LHCN-M2 (cell line): Measurements from ENCODE around the gene EID2B. TPM values are rescaled to one million over a fixed set of nuclear protein-coding genes. Genes with fewer than 3 reads are reported as not detected.

Source experiments
- DNase-seq: peaks from one replicate; pipeline ENCODE4 v3.0.0-alpha.2; 2012; ENCODE audit warnings: low read depth
- total RNA-seq: library from RNA; depleted of rRNA; stranded (reverse); fragments of >200 nt; gene quantifications from 2 replicates; pipeline ENCODE4 v1.2.3, GENCODE V29; 2014; rRNA removed

EID2B gene
- total RNA-seq, 1 experiment from 2014 or later: 3.0 TPM

DNA sequence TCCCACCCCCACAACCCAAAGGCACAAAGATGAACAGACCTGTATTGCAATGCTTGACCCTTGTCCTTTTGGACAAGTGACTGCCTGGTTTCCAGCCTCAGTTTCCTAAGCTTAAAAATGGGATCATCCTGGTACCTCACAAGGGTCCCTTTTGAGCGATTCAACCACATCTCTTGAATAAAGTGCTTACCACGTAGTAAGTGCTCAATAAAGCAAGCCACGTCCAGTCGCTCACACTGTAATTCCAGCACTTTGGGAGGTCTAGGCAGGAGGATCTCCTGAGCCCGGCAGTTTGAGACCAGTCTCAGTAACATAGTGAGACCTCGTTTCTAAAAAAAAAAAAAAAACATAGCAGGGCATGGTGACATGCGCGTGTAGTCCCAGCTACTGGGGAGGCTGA, 32.7 kb downstream of the EID2B start:
- no peak for DNase-seq

DNA sequence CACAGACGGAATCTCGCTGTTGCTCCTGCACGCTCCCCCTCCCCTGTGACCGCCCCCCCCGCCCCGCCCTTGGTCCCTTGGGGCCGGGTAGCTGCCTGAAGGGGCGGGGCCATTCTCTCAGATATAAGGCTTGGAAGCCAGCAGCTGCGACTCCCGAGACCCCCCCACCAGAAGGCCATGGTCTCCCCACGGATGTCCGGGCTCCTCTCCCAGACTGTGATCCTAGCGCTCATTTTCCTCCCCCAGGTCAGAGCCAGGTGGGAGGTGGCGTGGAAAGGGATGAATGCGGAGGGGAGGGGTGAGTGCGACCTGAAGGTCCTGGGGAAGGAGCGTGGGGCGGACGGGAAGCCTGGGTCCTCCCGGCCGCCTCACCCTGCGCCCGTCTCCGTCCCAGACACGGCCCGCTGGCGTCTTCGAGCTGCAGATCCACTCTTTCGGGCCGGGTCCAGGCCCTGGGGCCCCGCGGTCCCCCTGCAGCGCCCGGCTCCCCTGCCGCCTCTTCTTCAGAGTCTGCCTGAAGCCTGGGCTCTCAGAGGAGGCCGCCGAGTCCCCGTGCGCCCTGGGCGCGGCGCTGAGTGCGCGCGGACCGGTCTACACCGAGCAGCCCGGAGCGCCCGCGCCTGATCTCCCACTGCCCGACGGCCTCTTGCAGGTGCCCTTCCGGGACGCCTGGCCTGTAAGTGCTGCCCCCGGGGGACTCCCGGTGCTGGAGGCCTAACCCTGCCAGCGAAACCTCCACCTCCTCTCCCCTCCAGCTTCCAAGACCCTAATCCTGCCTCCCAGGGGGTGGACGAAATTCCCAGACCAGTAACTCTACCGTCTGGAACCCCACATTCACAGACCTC, 33.6 kb downstream of the EID2B start, which contains the start of gene DLL3:
Gene DLL3 (plus strand): TSS at position 150 of the 845 bp plus-strand sequence. CDS start 28 bp downstream, at position 178.
- peak; percentile 12 for DNase-seq

DNA sequence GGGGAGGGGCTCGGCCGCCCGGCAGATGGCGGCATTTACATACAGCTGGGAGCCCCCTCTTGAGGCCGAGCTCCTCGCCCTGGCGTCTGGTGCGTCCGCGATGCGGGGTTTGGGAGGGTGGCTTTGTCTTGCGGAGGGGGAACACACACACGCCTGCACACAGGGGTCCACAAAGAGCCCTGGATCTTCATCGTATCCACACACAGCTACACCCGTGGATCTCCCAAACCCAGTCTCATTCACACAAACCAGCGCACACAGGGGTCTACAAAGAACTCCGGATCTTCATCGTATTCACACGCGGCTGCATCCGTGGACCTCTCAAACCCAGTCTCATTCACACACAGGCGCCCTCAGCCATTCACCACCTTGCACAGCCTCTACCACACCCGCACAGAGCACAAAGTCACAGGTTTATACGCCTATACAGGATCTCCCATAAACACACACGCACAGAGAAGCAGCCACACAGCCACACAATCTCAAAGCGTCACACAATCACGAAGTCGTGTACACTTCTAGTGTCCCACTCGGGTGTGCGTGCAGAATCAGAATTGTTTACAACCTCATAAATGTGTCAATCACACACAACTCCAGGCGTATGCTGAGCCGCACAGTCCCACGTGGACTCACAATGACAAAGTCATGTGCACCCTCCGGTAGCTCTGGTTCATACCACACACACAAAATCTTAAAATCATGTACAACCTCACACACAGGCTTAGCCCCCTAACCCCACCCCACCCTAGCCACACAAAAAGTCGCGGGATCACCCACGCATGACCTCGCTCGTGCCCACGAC, 34.5 kb downstream of the EID2B start:
- peak; percentile 18 for DNase-seq

DNA sequence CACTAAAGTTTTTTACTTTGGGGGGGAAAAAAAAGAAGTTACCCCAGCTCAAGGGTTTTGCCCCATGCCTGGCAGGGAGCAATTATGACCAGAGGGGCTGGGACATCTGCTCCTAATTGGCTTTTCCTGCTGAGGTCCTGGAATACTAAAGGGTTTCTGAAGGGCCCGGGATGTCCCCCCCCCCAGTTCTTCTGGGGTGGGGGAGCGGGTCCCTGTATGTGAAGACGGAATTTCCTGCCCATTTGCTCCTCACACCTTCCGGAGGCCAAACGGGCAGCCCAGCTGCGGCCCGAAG, 35.0 kb downstream of the EID2B start:
- no peak for DNase-seq

DNA sequence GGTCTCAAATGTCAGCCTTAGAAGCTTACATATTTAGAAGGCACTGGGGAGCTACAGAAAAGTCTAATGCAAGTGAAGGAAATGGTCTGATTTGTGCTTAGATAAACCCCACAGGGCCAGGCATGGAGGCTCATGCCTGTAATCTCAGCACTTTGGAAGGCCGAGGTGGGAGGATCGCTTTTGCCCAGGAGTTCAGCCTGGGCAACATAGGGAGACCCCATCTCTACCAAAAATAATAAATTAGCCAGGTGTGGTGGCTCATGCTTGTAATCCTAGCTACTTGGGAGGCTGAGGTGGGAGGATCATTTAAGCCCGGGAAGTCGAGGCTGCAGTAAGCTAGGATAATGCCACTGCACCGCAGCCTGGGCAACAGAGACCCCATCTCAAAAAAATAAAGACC, 36.6 kb downstream of the EID2B start:
- DNase-seq: no peak

DNA sequence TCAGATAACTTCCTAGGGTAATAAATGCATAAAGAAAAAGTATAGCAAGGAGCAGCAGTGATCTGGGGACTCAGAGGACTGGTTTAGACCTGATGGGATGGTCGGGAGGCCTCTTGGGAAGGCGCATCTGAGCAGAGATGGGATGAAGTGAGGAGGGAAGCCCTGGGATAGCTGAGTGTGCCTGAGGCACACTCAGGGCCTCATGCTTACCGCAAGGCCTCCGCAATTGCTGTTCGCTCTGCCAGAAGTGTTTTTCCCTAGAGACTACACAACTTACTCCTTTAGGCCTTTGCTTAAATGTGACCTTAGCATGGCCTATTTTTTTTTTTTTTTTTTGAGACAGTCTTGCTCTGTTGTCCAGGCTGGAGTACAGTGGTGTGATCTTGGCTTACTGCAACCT, 38.0 kb downstream of the EID2B start:
- DNase-seq: no peak

DNA sequence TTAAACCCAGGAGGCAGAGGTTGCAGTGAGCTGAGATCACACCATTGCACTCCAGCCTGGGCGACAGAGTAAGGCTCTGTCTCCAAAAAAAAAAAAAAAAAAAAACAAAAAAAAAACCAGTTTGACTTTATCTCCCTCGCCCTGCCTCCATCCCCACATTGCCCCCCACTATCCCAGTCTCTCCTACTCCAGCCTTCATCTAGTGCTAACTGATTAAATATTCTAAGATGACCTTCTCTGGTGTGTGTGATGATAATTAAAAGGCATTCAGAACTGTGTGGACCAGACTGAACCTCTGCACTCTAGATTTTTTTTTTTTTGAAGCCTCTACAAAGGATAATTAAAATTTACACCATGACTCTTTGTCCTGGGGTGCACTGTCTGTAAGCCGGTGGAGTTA, 39.9 kb downstream of the EID2B start:
- no peak for DNase-seq

DNA sequence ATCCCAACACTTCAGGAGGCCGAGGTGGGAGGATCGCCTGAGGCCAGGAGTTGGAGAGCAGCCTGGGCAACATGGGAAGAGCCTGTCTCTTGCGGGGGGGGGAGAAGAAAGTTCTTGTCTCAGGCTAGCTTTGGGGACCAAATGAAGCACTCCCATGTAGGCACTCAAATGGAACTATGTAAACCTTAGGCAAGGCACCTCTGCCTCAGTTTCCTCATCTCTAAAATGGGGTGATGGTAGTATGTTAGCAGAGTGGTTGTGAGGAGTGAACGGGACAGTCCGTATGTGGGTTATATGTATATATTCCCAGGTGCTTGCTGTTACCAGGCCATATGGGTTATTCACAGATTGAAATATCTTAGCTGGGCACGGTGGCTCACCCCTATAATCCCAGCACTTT, 40.4 kb downstream of the EID2B start:
- no peak for DNase-seq

DNA sequence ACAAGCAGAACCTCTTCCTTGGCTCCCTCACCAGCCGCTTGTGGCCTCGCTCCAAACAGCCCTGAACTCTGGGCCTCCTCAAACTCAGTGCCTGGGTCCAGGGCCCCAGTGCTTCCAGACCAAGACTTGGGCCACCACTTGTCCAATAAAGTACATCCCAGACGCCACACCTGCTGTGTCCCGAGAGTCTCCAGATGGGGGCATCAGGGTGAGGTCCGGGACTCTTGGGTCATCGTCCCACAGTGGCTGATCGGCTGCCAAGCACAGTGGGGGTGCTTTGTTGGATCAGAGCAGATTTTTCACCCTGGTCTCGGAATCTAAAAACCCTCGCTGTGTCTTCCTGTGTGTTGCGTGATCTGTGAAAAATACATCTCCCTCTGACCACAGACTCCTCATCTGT, 42.9 kb downstream of the EID2B start:
- DNase-seq: no peak

DNA sequence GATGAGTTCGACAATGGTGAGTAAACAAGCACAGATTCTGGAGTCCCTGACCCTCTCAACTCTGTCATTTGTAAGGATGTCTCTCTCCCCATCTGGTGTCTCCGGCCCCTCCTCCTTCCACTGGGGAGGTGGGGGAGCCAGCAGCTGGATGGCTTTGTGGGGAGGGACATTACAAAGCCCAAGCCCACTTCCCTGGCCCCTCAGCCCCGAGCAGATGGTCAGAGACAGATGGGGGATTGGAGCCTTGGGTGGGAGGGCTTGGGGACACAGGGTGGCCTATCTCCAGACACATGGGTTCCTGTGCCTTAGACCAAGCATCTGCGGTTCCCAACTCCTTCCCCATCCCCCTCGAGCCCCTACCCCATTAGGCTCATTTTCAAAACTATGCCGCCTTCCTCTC, 49.5 kb downstream of the EID2B start:
- DNase-seq: no peak

DNA sequence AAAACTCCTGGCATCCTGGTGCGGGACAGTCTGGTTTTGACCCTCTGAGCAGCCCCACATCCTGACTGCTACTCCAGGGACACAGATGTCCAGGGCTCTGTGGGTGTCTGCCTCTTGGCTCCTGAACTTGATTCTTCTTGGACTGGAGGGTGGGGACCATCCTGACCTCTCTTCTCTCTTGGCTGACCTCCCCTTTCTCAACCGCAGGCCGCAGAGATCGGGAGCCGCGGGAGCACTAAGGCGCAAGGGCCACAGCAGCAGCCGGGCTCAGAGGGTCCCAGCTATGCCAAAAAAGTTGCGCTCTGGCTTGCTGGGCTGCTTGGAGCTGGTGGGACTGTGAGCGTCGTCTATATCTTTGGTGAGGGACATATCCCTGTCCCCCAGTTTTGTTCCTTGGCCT, 51.0 kb downstream of the EID2B start:
- DNase-seq: no peak

DNA sequence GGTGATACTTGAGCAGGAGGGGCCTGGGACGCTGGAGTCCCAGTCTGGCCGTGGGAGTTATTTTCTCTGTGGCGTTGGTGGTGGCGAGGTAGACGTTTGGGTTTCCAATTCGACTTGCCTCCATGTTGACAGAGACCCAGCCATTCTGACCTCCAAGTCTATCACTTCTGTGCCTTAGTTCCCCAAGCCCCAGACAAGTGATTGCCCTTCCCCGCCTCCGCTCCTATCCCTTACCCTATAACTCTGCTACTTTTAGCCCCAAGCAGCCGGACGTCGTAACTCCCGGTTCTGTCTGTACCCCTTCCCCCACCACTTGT, 51.5 kb downstream of the EID2B start:
- DNase-seq: peak; percentile 6

Other genes starting within 250 kb of the EID2B start
- not detected in 2 replicates for gene IFNL1, start 236.4 kb downstream of the EID2B start, total RNA-seq
- gene LRFN1, start 212.0 kb downstream of the EID2B start, total RNA-seq: 0.13 TPM in 1 of 2 replicates, not detected in the other
- not detected in 2 replicates for gene GMFG, start 196.8 kb downstream of the EID2B start, total RNA-seq
- gene SAMD4B, start 190.4 kb downstream of the EID2B start, total RNA-seq: 90.4 and 126 TPM in 2 replicates
- gene PAF1, start 141.7 kb downstream of the EID2B start, total RNA-seq: 51.9 and 61.7 TPM in 2 replicates
- gene MED29, start 141.5 kb downstream of the EID2B start, total RNA-seq: 32.8 and 38.7 TPM in 2 replicates
- gene ZFP36, start 126.0 kb downstream of the EID2B start, total RNA-seq: 9.3 and 15.0 TPM in 2 replicates
- 19.9 and 23.4 TPM in 2 replicates for gene PLEKHG2, start 120.2 kb downstream of the EID2B start, total RNA-seq
- 159 and 209 TPM in 2 replicates for gene RPS16, start 96.9 kb downstream of the EID2B start, total RNA-seq
- 74.8 and 79.0 TPM in 2 replicates for gene SUPT5H, start 87.3 kb downstream of the EID2B start, total RNA-seq
- 99.1 and 120 TPM in 2 replicates for gene TIMM50, start 52.0 kb downstream of the EID2B start, total RNA-seq
- gene DLL3, start 33.9 kb downstream of the EID2B start, total RNA-seq: 2.4 and 2.6 TPM in 2 replicates
- not detected in 2 replicates for gene SELENOV, start 17.7 kb downstream of the EID2B start, total RNA-seq
- gene EID2, start 7.3 kb upstream of the EID2B start, total RNA-seq: 9.7 and 14.8 TPM in 2 replicates
- gene LGALS13, start 69.7 kb upstream of the EID2B start, total RNA-seq: not detected in 2 replicates
- gene LGALS16, start 123.1 kb upstream of the EID2B start, total RNA-seq: not detected in 2 replicates
- not detected in 2 replicates for gene LGALS14, start 171.6 kb upstream of the EID2B start, total RNA-seq
- gene CLC, start 205.2 kb upstream of the EID2B start, total RNA-seq: not detected in 2 replicates
- gene LEUTX, start 246.0 kb upstream of the EID2B start, total RNA-seq: not detected in 2 replicates